NB4 (cell line): Measurements from ENCODE around the gene TMEM135.

Source experiments
- DNase-seq: peaks from one replicate; pipeline ENCODE4 v3.0.0; 2010; ENCODE audit warnings: low read depth
- H3K4me3 ChIP-seq: one replicate; pipeline ENCODE4 v1.5.1; 2011; ENCODE audit warnings: mild to moderate bottlenecking, low read depth, low read length, moderate library complexity
- MYC ChIP-seq: IDR thresholded peaks from 2 replicates; pipeline ENCODE4 v1.6.1; 2011; ENCODE audit warnings: low read depth, low read length
- POLR2A ChIP-seq: IDR thresholded peaks from 2 replicates; pipeline ENCODE4 v1.6.1; 2011; ENCODE audit warnings: mild to moderate bottlenecking; ENCODE audit not compliant: insufficient read length; ENCODE audit errors: extremely low read depth
- TF ChIP-seq, protein P1 (sequence below): IDR thresholded peaks from 2 replicates; pipeline ENCODE4 v1.6.1; 2011; ENCODE audit warnings: low read depth, low read length
- TF ChIP-seq, protein P2 (sequence below): IDR thresholded peaks from one replicate; pipeline ENCODE4 v1.5.1; 2012; ENCODE audit warnings: low read depth, low read length

Gene TMEM135

GRCh38 chr11:87230995-87231394 is 193.3 kb downstream of the TMEM135 start:
- TF ChIP-seq MYC (no peak), POLR2A (no peak)
- TF ChIP-seq, protein P1, sequence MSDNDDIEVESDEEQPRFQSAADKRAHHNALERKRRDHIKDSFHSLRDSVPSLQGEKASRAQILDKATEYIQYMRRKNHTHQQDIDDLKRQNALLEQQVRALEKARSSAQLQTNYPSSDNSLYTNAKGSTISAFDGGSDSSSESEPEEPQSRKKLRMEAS = no peak
- TF ChIP-seq, protein P2, sequence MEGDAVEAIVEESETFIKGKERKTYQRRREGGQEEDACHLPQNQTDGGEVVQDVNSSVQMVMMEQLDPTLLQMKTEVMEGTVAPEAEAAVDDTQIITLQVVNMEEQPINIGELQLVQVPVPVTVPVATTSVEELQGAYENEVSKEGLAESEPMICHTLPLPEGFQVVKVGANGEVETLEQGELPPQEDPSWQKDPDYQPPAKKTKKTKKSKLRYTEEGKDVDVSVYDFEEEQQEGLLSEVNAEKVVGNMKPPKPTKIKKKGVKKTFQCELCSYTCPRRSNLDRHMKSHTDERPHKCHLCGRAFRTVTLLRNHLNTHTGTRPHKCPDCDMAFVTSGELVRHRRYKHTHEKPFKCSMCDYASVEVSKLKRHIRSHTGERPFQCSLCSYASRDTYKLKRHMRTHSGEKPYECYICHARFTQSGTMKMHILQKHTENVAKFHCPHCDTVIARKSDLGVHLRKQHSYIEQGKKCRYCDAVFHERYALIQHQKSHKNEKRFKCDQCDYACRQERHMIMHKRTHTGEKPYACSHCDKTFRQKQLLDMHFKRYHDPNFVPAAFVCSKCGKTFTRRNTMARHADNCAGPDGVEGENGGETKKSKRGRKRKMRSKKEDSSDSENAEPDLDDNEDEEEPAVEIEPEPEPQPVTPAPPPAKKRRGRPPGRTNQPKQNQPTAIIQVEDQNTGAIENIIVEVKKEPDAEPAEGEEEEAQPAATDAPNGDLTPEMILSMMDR = no peak
- DNase-seq = no peak
- no peak overlapping the region for H3K4me3 ChIP-seq

DNA sequence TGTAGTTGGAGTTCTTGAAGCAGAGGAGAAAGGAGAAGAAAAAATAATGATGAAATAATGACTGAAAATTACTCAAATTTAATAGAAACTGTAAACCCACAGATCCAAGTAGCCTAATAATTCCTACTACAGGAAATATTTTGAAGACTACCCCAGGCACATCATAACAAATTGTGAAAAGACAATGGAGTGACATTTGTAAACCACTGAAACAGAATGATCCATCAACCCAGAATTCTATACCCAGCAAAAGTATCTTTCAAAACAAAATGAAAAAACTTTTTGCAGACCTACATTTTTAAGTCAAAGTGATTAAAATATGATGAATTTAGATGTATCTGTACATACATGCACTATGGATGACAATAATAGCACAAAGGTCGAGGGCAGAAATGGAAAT is 194.6 kb downstream of the TMEM135 start:
- TF ChIP-seq, protein P1 = no peak
- TF ChIP-seq POLR2A (no peak), MYC (no peak)
- TF ChIP-seq, protein P2 = no peak
- no peak overlapping the region for H3K4me3 ChIP-seq
- DNase-seq = no peak

GRCh38 chr11:87235366-87235765 is 197.6 kb downstream of the TMEM135 start:
- no peak for TF ChIP-seq POLR2A
- no peak for TF ChIP-seq MYC
- TF ChIP-seq, protein P1 = no peak
- TF ChIP-seq, protein P2 = no peak
- no peak for DNase-seq
- no peak overlapping the region for H3K4me3 ChIP-seq

- no peak for DNase-seq
- TF ChIP-seq, protein P1 = no peak
- TF ChIP-seq, protein P2 = no peak
- TF ChIP-seq POLR2A = no peak
- no peak for TF ChIP-seq MYC
- H3K4me3 ChIP-seq = no peak overlapping the region
These were observed 198.6 kb downstream of the TMEM135 start for GRCh38 chr11:87236368-87236767.

- no peak overlapping the region for H3K4me3 ChIP-seq
- DNase-seq = no peak
- TF ChIP-seq POLR2A = no peak
- TF ChIP-seq MYC = no peak
- TF ChIP-seq, protein P1 = no peak
- TF ChIP-seq, protein P2 = no peak
These were observed 201.3 kb downstream of the TMEM135 start for GRCh38 chr11:87239001-87239400.
